ENCODE measurements around the gene CELF2.

Gene CELF2

DNA sequence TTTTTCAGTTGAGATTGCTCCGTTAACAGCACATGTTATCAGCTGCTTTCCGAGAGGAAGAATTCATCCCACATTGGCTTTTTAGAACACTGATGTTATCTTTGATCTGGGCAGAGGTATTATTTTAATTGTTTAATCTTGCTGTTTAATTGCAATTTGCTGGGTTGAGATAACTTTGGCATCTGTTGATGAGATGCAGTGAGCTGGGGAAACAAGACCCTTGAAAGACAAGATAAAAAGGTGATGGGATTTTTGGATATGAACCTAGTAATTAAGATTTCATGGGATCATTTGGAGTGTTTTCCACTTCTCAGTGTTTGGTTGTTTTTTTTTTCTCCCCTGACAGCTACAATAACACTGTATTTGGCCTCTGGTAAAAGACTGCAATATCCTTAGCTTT lies 4.5 kb downstream of the CELF2 start:
- no peak for DNase-seq (ENCODE audit: low read depth in 2 of 3, low spot score in 1 of 3)

DNA sequence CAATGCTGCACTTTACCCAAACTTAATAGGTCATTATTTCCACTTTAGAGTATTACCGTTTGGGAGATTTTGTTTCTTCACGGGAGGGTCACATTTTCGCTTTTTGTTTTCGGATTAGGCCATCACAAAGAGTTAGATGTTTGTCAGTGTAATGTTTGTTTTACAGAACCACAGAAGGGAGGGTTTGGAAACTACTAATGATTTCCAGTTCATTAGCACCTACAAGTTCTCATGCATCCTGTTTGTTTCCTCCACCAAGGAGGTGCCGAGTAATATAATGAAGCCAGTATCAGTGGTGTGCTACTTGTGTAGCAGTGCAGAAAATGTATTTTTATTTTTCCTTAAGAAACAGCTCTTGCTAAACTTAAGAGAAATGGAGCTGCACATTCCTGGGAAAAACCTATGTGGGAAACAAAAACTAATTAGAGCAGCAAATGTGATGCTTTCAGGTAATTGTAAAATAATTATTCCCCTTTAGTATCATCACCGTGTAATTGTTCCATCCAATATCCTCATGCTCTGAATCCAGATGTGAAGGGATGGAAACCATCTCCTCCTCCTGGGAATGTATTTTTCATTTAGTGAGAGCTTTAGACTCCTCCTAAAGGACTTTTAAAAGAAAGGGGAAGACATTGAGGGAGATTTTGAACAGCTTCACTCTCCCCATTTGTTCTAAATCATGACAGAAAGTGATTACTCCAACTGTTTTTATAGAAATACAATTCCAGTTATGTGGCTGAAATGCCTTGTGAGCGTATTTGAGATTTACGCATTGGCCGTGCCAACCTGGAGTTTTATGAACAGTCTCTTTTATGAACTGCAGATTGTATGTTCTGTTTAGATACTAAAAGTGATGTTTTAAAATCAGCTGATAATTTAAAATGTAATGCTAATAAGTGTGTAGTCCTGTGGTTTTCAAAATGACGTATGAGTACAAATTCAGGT lies 5.6 kb downstream of the CELF2 start:
- DNase-seq (ENCODE audit: low read depth in 2 of 3, low spot score in 1 of 3), result no peak

DNA sequence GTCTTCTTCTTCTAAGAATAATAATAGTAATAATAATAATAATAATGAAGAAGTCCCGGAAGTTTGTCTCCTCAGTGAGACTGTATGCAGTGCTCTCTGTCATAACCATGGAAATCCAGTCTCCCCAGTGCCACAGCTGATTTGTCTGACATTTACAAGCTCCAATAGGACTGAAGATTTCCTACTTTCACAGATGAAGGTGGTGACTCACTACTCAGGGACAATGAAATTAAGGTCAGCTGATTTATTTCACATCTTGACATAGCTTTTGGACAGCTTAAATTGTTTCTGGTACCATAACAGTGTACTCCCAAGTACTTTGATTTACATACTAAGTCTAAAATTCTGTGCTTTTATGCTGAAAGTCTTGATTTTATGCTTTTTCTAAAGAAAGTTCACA lies 6.9 kb downstream of the CELF2 start:
- DNase-seq (ENCODE audit: low read depth in 2 of 3, low spot score in 1 of 3), result no peak

DNA sequence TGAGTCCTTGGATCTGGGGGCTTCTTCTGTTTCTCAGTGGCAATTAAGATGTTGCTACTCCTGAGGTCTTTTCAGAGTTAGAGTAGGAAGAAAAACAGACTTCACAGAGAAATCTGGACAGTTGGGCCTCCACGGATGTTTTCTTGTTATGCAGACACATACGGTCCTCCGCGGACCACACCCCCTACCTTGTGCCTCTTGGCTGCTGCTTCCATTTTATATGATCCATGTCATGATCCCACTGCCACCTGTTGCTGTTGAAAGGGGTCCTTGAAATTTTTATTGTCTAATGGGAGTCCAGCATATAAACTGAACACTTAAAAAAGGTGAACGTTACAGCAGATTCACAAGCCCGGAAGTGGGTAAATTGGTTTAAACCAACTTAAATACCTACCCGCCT lies 8.3 kb downstream of the CELF2 start:
- no peak for DNase-seq (ENCODE audit: low read depth in 2 of 3, low spot score in 1 of 3)

GRCh38 chr10:11026773-11027172 lies 9.1 kb downstream of the CELF2 start:
- DNase-seq (ENCODE audit: low read depth in 2 of 3, low spot score in 1 of 3), result no peak

DNA sequence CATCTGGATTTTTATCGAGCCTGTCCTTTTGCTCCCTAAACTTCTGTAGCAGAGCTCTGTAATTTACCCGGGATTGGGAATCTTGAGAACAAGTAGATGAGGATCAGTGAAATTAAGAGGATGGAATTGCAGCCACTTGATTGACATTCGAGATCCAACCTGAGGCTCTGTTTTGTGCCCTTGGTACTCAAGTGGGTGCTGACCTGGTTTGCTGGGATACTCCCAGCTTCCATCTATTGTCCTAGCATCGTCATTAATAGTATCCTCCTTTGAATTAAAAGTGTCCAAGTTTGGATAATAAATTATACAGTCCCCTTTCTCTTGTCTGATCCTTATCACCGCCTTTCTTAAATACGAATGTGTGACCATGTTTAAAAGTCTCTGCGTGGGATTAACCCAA lies 17.1 kb downstream of the CELF2 start:
- DNase-seq (ENCODE audit: low read depth in 2 of 3, low spot score in 1 of 3), result no peak

DNA sequence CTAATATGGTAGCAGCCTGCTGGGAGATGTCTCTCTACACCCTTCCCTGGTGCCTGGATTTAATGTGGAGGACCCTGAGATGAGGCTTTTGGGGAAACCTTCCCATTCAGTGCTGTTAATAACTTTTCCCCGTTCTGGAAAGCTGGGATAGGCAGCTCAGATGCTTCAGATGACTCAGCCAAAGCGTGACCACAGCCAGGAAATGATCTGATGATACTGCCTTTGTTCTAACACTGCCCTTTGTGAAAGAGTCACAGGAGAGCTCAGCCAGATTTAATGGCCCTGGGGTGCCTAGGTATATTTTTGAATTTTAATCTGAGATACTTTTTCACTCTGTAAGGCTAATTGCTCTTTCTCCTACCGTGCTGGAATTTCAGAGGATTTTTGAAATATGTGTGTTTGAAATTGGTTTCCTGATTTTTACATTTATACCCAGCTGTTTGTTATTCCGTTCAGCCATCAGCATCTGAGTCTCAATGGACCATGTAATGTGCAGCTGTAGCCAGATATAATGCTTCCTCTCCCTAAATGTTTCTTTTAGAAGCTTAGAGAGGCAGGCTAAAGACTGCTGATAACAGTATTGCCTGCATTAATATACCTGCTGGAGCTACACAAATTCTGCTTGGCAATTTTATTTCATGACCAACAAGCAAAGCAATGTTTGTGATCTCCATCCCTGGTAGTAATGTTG lies 17.8 kb downstream of the CELF2 start:
- no peak for DNase-seq (ENCODE audit: low read depth in 2 of 3, low spot score in 1 of 3)

DNA sequence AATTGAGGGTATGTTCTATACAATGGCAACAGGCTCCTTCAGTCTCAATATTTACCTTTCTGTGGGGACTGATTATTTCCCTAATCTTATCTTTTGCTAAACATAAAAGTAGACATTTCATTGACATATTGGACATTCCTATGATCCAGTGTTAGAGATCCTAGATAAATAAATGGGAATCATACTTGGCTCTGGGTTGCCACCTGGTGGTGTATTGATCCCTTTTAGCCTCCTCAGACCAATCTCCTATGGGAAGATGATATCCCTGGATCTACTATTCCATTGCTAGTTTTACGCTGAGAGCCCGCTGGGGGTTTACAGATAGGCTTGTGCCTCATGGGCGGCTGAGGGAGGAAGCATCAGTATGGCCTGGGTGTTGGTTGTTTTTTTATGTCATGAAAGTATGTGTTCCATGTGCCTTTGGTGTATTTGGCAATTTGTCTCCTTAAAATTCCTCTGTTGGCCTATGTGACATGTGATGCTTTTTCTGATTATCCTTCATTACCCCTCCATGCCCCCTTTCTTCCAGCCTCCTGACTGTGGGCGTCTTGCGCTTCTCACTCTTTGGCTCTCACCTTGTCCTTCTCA lies 18.8 kb downstream of the CELF2 start:
- DNase-seq (ENCODE audit: low read depth in 2 of 3, low spot score in 1 of 3), result no peak

DNA sequence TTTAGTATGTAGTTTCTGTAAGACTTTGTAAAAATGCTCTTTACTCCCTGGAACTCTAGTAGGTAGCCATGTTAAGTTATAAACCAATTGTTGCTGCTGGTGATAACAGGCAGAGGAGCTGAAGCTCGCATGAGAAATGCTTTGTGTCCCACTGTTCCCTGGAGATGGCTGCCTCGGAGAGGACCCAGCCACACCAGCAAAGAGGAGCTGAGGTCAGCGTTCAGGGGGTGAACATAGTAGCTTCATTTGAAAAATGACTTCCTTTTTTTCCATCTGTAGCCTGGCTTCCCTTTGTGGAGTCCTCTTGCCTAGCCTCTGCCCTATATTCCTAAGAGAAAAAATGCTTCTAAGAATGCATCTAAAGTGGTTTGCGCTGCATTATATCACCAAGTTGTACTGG lies 20.3 kb downstream of the CELF2 start:
- no peak for DNase-seq (ENCODE audit: low read depth in 2 of 3, low spot score in 1 of 3)

- DNase-seq (ENCODE audit: low read depth in 2 of 3, low spot score in 1 of 3), result no peak
These were observed 24.7 kb downstream of the CELF2 start for GRCh38 chr10:11042357-11042756.

DNA sequence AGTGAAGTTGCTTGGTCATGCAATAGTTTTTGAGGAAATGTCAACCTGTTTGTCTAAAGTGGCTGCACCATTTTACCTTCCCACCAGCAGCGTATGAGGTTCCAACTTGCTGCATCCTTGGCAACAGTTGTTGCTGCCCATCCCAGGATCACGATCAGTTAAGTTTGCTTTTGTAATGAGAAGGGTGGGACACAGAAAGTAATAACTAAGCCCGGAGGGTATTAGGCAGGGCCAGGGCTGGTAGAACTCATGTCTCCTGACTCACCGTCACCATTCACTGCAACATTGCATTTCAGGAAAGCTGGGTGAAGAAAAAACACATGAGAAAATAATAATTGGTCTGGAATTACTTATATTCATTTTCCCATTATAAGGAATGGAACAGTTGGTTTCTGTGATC lies 25.4 kb downstream of the CELF2 start:
- DNase-seq (ENCODE audit: low read depth in 2 of 3, low spot score in 1 of 3), result no peak

DNA sequence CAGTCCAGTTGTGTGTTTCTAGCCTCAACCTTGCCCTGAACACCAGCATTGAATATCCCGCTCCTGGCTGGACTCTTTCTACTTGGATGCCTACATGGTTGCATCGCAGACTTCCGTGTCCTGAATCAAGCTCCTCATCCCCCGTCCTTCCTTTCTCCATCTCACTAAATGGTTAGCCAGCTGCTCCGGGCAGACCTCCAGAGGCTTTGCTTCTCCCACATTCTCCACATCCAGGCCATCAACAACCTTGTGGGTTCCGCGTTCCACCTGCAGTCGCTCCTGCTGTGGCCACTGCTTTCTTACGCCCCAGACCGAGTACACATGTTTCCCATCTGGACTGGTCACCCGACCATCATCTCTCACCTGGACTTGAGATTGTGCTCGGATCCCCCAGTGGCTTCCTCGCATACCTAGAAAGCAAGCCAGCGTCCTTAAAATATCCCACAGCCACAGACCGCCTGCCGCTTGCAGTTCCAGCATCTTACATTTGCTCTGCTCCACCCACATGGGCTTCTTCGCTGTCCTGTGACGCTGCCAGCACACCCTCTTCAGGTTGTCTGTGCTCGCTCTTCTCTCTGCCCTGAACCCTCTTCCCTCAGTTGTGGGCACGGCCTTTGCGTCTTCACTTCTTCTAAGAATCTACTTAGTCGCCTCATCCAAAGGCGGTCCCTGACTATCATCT lies 25.9 kb downstream of the CELF2 start:
- no peak for DNase-seq (ENCODE audit: low read depth in 2 of 3, low spot score in 1 of 3)

DNA sequence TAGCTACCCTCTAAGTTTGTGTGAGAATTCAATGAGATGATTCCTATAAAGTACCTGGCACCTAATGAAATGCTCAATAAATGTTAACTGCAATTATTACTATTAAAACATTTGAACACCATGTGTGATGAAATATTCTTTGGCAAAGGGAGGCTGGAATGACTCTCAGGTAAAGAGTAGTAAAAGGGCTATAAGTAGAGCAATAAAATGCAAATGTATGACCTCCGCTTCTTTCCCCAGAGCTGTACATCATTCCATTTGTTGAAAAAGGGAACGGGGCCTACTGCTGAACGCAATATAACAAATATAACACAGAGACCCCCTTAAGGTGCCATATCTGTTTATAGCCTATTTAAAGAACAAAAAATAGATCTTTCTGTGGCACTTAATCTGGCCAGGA lies 27.8 kb downstream of the CELF2 start:
- no peak for DNase-seq (ENCODE audit: low read depth in 2 of 3, low spot score in 1 of 3)

DNA sequence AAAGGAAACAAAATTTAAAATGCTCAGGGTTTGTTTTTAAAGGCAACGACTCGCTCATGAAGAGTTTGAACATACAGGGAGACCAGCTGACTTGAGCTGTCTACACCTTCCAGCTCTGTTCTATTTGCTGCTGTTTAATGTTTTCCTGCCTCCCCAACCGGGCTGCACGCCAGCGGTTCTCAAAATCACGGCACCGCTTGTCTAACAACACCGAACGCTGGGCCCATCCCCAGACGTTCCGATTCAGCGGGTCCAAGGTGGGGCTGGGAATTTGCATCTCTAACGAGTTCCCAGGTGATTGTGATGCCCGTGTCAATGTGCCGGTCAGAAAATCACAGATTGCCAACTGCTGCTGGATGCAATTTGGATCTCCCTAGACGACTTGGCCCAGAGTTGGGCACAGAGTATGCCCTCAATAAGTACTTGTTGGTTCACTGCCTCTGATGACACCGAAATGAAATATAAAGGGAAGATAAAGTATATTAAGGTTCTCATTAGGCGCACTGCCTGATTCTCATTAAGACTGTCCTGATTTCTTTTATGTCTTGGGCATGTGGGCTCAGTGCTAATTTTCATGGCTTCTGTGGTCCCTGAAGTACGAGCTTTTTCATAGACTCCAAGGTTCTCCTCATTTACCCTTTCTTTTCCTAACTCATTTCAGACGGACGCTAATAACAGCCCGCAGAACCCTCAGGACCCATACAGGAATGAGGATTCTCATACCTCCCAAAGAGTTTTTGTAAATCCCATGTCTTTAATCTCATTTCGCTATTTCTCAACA lies 28.5 kb downstream of the CELF2 start:
- no peak for DNase-seq (ENCODE audit: low read depth in 2 of 3, low spot score in 1 of 3)

DNA sequence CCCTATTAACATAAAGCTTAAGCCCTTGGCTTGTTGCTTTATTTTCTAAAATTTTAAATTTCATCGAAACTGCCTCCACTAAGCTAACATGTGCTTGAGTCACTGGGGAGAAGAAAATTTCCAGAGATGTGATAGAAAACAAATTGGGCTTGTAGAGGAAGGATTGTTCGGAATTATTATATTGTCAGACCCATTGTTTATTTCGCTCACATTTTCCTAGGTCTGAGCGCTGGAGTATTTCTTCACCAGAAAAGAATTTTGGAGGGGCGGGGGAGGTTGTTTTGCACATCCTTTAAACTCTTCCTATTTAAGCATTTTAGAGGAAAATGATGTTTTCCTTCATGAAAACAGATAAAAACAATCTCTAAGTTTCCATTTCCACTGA lies 29.1 kb downstream of the CELF2 start:
- no peak for DNase-seq (ENCODE audit: low read depth in 2 of 3, low spot score in 1 of 3)

DNA sequence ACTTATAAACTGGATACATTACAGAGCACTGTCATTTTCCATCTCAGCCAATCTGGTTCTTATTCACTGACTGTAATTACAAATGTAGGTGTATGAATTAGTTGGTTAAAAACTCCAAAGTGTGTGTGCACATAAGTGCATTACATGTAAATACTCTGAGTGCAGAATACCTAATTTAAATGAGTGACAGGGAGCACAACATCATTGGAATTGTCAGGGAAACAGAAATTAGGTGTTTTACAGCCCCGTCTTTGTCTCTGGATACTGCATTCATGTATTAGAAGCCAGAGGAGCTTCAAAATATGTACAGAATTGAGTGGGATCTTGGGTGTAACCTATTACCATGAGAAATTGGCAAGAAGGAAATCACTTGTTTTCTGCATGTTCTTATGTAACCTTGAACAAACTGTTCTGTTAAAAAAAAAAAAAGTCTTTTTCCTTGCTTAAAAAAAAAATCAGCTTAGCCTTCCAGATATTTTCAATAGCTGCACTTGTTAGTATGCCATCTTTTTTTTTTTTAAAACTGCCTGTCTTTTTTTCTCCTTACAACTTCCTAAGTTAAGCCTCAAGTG lies 31.1 kb downstream of the CELF2 start:
- no peak for DNase-seq (ENCODE audit: low read depth in 2 of 3, low spot score in 1 of 3)

GRCh38 chr10:11049806-11050205 lies 32.1 kb downstream of the CELF2 start:
- DNase-seq (ENCODE audit: low read depth in 2 of 3, low spot score in 1 of 3), result no peak

GRCh38 chr10:11050301-11051287 lies 32.9 kb downstream of the CELF2 start:
- DNase-seq (ENCODE audit: low read depth in 2 of 3, low spot score in 1 of 3), result no peak

GRCh38 chr10:11057018-11057417 lies 39.3 kb downstream of the CELF2 start:
- DNase-seq (ENCODE audit: low read depth in 2 of 3, low spot score in 1 of 3), result no peak
